ENCODE results near the gene IL1RAPL2.
"Not testable (repeated sequence)": the region's sequence is repeated elsewhere in the genome, so short reads cannot be mapped to it uniquely, and the experiment has no call there.

The IL1RAPL2 gene

GRCh38 chrX:105725228-105725627 lies 1159.2 kb downstream of the IL1RAPL2 start:
- DNase-seq, result no peak

DNA sequence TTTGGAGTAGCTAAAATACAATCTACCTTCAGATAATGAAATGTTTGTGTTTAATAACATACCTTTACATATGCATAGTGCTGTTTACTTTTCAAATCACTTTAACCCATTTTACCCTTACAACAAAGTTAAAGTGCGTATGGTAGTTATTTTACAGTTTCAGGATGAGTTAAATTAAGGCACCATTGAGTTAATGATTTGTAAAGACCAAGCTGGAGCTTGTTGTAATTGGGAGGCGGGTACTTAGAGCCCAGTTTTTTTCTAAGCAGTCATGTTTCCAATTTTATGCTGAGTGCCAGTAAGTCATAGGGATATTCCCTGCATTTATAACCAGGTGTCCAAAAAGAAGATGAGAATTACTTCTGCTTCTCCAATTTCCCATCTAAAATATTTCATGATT lies 1172.2 kb downstream of the IL1RAPL2 start:
- DNase-seq, result no peak

DNA sequence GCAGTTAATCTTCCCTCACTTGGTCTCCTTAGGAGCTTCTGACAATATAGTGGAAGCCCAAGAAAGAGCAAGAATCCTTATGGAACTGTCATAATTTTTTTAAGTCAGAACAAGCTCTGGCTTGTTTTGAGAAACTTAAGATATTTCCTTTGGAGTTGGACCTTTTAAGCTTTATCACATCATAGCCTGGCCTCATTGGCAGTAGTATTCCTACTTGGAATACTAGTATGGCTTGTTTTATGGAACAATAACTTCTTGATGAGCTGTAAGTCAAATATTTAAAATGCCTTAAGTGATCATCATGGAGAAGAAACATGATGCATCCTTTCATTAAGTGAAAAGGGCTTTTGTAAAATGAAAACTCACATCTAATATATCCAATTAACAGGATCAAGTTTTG lies 1178.3 kb downstream of the IL1RAPL2 start:
- DNase-seq, result no peak

GRCh38 chrX:105744946-105745345 lies 1178.9 kb downstream of the IL1RAPL2 start:
- no peak for DNase-seq

- DNase-seq, result no peak
Observed at GRCh38 chrX:105745863-105746262, 1179.9 kb downstream of the IL1RAPL2 start.

DNA sequence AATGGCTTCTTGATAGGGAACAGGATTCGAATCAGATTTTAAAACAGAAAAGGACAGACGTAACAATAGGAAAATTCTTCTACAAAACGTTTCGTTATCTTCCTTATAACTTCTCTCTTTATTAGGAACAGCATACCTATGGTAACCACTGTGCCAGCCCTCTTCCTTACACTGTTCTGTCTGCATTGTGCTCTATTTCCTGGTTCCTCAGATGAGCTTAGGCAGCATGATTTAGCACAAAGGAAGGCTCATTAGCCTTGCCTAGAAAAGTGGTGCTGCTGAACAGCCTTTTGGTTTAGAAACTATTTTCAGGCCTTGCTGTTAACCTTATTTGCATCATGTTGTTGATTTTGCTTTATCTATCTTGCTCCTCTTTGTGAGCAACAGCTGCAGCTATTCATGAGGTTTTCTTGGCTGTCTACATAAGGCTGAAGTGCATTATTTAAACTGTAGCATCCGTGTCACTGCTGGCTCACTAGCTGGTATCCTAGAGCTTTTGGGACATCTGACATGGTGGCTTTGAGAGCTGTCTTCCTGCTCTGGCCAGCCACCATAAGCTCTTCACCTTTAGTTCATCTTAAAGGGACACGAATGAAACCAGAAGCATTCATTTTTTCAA lies 1186.4 kb downstream of the IL1RAPL2 start:
- DNase-seq, result no peak

- no peak for DNase-seq
Observed at GRCh38 chrX:105753411-105753810, 1187.4 kb downstream of the IL1RAPL2 start.

DNA sequence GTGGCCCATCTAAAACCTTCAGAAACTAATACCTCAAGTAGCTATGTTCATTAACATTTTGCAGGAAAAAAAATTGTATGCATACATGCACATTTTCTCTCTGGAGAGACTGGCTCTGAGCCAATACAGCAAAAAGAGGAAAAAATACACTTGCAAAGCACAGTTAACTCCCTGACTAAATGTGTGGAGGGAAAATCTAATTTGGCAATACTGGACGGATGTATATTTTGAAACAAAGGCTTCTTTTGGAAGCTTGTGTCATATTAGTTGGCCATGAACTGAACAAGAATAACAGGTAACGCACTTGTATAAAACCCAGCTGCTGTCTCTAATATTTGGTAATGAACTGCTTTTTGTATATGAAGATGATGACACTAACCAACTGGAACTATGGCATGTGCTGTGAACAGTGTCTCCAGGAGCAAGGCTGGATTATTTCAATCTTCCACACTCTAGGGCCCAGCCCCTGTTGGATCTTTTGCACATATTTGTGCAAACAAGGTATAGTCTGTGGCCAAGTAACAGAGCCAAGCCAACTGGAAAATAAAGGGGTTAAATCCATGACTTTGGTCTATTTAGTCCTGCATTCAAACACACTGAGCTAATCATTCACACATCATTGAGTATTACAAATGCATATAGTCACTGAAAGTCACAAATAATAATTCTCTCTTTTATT lies 1188.4 kb downstream of the IL1RAPL2 start:
- no peak for DNase-seq

DNA sequence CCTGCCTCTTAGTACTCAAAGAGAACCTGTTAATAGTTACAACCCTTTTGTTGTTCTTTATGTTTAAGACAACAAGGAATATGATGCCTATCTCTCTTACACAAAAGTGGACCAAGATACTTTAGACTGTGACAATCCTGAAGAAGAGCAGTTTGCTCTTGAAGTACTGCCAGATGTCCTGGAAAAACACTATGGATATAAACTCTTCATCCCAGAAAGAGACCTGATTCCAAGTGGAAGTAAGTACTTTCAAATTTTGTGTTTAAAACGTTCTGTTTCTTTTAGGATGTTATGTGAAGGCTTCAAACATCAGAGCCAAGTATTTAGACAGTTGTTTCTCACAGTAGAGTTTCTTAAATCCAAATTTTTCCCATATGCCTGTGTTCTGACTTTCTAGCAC lies 1189.1 kb downstream of the IL1RAPL2 start:
- no peak for DNase-seq

DNA sequence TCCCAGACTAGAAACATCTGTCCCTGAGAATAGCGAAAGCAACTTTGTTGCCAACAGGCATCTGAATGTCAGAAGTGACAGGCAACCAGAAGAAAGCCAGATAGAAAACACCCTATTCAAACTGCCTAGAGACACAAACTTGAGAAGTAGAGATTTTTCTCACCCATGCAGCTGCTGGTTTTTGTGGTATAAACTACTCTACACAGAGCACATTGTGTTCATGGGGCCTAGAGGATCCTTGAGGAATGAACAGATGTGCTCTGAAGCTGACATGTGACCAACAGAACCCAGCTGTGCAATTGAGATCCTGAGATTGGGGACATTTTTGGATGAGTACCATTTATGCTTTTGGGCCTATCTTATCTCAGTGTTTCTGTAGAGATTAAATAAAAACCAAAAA lies 1192.8 kb downstream of the IL1RAPL2 start:
- no peak for DNase-seq

GRCh38 chrX:105759598-105759997 lies 1193.6 kb downstream of the IL1RAPL2 start:
- no peak for DNase-seq

- DNase-seq, result no peak
Observed at GRCh38 chrX:105765691-105766090, 1199.7 kb downstream of the IL1RAPL2 start.

DNA sequence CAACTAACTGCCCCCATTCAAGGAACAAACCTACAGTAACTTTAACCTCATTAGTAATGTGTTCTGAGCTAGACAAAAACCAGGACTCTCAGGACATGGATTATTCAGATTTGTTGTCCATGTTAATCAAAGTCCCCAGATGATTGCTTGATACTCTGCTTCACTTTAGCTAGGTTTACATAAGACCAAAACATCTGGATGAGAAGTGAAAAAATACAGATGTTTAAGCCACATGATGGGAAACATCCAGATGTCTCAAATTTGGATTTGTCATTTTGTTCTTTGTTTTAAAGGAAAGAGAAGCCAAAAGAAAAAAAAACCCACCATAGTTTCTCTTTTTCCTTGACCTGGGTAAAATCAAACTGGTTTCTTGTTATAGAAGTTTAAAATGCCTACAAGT lies 1207.8 kb downstream of the IL1RAPL2 start:
- DNase-seq, result no peak

DNA sequence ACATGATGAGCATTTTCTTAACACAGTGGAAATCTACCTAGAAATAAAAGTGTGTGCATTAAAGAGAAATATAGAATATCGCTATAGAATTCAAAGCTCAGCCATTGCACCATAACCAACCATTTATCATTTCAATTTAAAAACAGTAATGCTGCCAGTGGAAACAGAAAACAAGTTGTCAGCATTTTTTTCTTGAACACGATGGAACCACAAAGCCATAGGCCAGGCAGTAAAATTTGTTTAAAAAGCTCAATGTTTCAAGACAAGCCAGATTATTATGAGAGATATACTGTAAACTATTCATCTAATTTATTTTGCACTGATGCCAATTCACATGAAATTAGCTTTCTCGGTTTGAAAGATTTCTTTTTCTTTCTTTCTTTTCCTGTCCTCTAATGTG lies 1209.7 kb downstream of the IL1RAPL2 start:
- DNase-seq, result no peak

DNA sequence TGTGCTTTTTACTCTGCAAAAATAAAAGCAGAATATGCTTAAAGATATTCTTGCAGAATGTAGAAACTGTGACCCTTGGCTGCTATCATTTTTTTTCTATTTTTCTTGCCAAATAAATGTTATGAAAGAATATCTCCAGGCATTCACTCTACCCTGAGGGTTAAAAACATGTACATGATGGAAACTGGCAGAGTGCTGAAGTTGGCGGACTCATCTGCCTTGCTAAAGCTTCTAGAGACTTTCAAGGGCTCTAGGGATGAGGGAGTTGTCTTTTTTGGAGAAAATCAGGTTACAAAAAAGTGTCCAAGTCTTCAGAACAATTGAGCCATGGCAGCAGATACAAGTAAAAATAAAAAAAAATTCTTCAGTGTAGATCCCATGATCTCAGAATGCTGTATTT lies 1215.8 kb downstream of the IL1RAPL2 start:
- no peak for DNase-seq

DNA sequence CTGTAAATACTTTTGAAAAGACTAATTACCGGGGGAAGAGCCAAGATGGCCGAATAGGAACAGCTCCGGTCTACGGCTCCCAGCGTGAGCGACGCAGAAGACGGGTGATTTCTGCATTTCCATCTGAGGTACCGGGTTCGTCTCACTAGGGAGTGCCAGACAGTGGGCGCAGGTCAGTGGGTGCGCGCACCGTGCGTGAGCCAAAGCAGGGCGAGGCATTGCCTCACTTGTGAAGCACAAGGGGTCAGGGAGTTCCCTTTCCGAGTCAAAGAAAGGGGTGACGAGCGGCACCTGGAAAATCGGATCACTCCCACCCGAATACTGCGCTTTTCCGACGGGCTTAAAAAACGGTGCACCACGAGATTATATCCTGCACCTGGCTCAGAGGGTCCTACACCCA lies 1230.9 kb downstream of the IL1RAPL2 start:
- not testable (repeated sequence) for DNase-seq

- DNase-seq, result no peak
Observed at GRCh38 chrX:105803891-105804290, 1237.9 kb downstream of the IL1RAPL2 start.

DNA sequence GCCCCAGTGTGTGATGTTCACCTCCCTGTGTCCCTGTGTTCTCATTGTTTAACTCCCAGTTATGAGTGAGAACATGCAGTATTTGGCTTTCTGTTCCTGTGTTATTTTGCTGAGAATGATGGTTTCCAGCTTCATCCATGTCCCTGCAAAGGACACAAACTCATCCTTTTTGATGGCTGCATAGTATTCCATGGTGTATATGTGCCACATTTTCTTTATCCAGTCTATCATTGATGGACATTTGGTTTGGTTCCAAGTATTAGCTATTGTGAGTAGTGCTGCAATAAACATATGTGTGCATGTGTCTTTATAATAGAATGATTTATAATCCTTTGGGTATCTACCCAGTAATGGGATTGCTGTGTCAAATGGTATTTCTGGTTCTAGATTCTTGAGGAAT lies 1239.7 kb downstream of the IL1RAPL2 start:
- DNase-seq, result not testable (repeated sequence)

DNA sequence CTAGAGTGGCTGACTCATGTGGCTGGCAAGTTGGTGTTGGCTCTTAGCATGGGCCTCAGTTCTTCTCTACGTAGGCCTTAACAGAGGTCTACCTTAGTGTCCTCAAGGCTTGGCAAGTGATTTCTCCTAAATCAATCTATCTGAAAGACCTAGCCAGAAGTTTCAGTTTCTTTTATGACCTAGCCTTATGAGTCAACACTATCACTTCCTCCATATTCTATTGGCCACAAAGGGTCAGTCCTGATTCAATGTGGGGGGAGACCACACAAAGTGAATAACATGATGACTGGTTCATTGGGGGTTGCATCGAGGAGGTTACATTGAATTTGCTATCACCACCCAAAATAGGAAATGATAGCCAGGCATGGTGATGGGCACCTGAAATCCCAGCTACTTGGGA lies 1250.5 kb downstream of the IL1RAPL2 start:
- no peak for DNase-seq
